ENCODE measurements around the gene THBD.

- TF ChIP-seq CTCF (IDR thresholded peaks at IDR 0.05) (no peak), EP300 (IDR thresholded peaks at IDR 0.05) (no peak), POLR2A (IDR thresholded peaks at IDR 0.05) (no peak)
These were observed 46.6 kb upstream of the THBD start for GRCh38 chr20:23096097-23096496.
